ENCODE results near the gene APOC4. TPM values are rescaled to one million over a fixed set of nuclear protein-coding genes. Genes with fewer than 3 reads are reported as not detected.
"Not testable (repeated sequence)": the region's sequence is repeated elsewhere in the genome, so short reads cannot be mapped to it uniquely, and the experiment has no call there.

The APOC4 gene
- total RNA-seq, 1 experiment from 2014 or later, result not detected

GRCh38 chr19:44909775-44910174 is 32.3 kb upstream of the APOC4 start:
- Histone ChIP-seq H3K36me3 (no peaks in the 10 kb centered on the region), H3K27me3 (0 out of 2 replicates have a peak, but pooled peaks cover 2% of the 10 kb centered on the region), H3K9me3 (no peaks in the 10 kb centered on the region), H3K4me3 (no peak overlapping the region)
- no peak for DNase-seq

- not testable (repeated sequence) for H3K27me3 ChIP-seq, H3K9me3 ChIP-seq, DNase-seq, H3K36me3 ChIP-seq, H3K4me3 ChIP-seq
Measured at GRCh38 chr19:44911896-44912295, 30.1 kb upstream of the APOC4 start.

- Histone ChIP-seq H3K4me3 (no peak overlapping the region), H3K9me3 (no peaks in the 10 kb centered on the region), H3K36me3 (no peaks in the 10 kb centered on the region), H3K27me3 (no peaks in the 10 kb centered on the region)
- no peak for DNase-seq
Measured at GRCh38 chr19:44912854-44913253, 29.2 kb upstream of the APOC4 start.

- not testable (repeated sequence) for H3K36me3 ChIP-seq, H3K9me3 ChIP-seq, DNase-seq, H3K4me3 ChIP-seq, H3K27me3 ChIP-seq
Measured at GRCh38 chr19:44913512-44914432, 28.3 kb upstream of the APOC4 start.

- not testable (repeated sequence) for H3K9me3 ChIP-seq, H3K27me3 ChIP-seq, H3K36me3 ChIP-seq
- DNase-seq, result peak; percentile 78
- peak within 1 kb of the TSS; percentile 47 for H3K4me3 ChIP-seq
Measured at GRCh38 chr19:44914433-44915206, 27.4 kb upstream of the APOC4 start, which contains the start of gene APOC1. Gene APOC1, plus strand, starts transcription at chr19:44914608. Its CDS starts 284 bp downstream, at chr19:44914892.

GRCh38 chr19:44924243-44924725 is 17.8 kb upstream of the APOC4 start:
- Histone ChIP-seq H3K27me3 (no peaks in the 10 kb centered on the region), H3K36me3 (no peaks in the 10 kb centered on the region), H3K4me3 (no peak overlapping the region), H3K9me3 (no peaks in the 10 kb centered on the region)
- no peak for DNase-seq

- no peak for DNase-seq
Measured at GRCh38 chr19:44925114-44925891, 16.7 kb upstream of the APOC4 start.

GRCh38 chr19:44926245-44927077 is 15.6 kb upstream of the APOC4 start:
- H3K4me3 ChIP-seq, DNase-seq, H3K36me3 ChIP-seq, H3K9me3 ChIP-seq, H3K27me3 ChIP-seq: not testable (repeated sequence)

More at GRCh38 chr19:44925114-44925891, 16.7 kb upstream of the APOC4 start:
- Histone ChIP-seq H3K4me3 (no peak overlapping the region), H3K9me3 (no peaks in the 10 kb centered on the region), H3K36me3 (no peaks in the 10 kb centered on the region), H3K27me3 (no peaks in the 10 kb centered on the region)

GRCh38 chr19:44927746-44928145 is 14.3 kb upstream of the APOC4 start:
- no peak overlapping the region for H3K4me3 ChIP-seq
- no peaks in the 10 kb centered on the region for H3K27me3 ChIP-seq
- H3K36me3 ChIP-seq, result no peaks in the 10 kb centered on the region
- peak; percentile 31 for DNase-seq
- H3K9me3 ChIP-seq, result no peaks in the 10 kb centered on the region

- no peaks in the 10 kb centered on the region for H3K9me3 ChIP-seq
- H3K27me3 ChIP-seq, result no peaks in the 10 kb centered on the region
- no peak overlapping the region for H3K4me3 ChIP-seq
- DNase-seq, result no peak
- H3K36me3 ChIP-seq, result no peaks in the 10 kb centered on the region
Measured at GRCh38 chr19:44930088-44930487, 11.9 kb upstream of the APOC4 start.

- H3K9me3 ChIP-seq, result no peaks in the 10 kb centered on the region
- H3K36me3 ChIP-seq, result no peaks in the 10 kb centered on the region
- DNase-seq, result no peak
- no peak overlapping the region for H3K4me3 ChIP-seq
- H3K27me3 ChIP-seq, result no peaks in the 10 kb centered on the region
Measured at GRCh38 chr19:44931541-44931940, 10.5 kb upstream of the APOC4 start.

- DNase-seq, result no peak
- H3K36me3 ChIP-seq, result no peaks in the 10 kb centered on the region
- no peaks in the 10 kb centered on the region for H3K9me3 ChIP-seq
- H3K4me3 ChIP-seq, result no peak overlapping the region
- no peaks in the 10 kb centered on the region for H3K27me3 ChIP-seq
Measured at GRCh38 chr19:44939668-44940067, 2.4 kb upstream of the APOC4 start.

- Histone ChIP-seq H3K36me3 (no peaks in the 10 kb centered on the region), H3K27me3 (no peaks in the 10 kb centered on the region), H3K9me3 (no peaks in the 10 kb centered on the region), H3K4me3 (no peak overlapping the region)
- DNase-seq, result no peak
Measured at GRCh38 chr19:44943801-44944249, 1.8 kb downstream of the APOC4 start.

- Histone ChIP-seq H3K27me3 (no peaks in the 10 kb centered on the region), H3K36me3 (peaks cover 6% of the 10 kb centered on the region), H3K9me3 (no peaks in the 10 kb centered on the region), H3K4me3 (no peak overlapping the region)
- DNase-seq, result no peak
Measured at GRCh38 chr19:44947041-44947581, 5.1 kb downstream of the APOC4 start.

GRCh38 chr19:44948237-44948636 is 6.2 kb downstream of the APOC4 start:
- no peak for DNase-seq
- Histone ChIP-seq H3K4me3 (no peak overlapping the region), H3K9me3 (no peaks in the 10 kb centered on the region), H3K36me3 (peaks cover 7% of the 10 kb centered on the region), H3K27me3 (no peaks in the 10 kb centered on the region)

Data from MG63 (cell line).